Activated gamma-delta T cell treated with Interleukin-2 at 50 U/mL for 16 hours (primary cell): ENCODE measurements around the gene PCDHA7.
"Not testable (repeated sequence)": the region's sequence is repeated elsewhere in the genome, so short reads cannot be mapped to it uniquely, and the experiment has no call there.

Experiments
- DNase-seq: peaks from one replicate; pipeline ENCODE4 v3.0.0-alpha.2; 2020

The PCDHA7 gene

DNA sequence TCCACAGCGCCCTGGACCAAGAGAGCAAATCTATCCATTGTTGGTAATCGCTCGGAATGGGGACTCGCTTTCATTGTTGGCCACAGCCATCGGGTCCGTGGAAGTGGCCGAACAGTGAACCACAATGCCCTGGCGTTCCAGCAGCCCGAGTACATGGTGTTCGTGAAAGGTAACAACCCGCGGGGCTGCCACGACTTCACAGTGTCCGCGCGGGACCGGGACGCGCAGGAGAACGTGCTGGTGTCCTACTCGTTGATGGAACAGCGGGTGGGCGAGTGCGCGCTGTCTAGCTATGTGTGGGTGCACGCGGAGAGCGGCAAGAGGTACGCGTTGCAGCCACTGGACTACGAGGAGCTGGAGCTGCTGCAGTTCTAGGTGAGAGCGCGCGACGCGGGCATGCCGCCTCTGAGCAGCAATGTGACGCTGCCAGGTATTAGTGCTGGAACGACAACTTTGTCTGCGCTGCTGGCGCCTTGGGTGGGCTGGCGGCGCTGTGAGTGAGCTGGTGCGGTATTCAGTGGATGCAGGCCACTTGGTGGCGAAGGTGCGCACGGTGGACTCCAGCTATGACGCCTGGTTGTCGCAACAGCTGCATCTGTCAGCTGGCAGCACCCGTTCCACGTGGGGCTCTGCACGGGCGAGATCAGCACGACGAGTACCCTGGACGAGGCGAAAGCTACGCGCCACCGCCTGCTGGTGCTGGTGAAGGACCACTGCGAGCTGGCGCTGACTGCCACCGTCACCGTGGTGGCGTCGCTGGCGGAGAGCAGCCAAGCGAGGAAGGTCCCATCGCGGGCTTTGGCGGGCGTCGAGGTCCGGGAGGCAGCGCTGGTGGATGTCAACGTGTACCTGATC lies 28.6 kb downstream of the PCDHA7 start:
- DNase-seq = no peak

DNA sequence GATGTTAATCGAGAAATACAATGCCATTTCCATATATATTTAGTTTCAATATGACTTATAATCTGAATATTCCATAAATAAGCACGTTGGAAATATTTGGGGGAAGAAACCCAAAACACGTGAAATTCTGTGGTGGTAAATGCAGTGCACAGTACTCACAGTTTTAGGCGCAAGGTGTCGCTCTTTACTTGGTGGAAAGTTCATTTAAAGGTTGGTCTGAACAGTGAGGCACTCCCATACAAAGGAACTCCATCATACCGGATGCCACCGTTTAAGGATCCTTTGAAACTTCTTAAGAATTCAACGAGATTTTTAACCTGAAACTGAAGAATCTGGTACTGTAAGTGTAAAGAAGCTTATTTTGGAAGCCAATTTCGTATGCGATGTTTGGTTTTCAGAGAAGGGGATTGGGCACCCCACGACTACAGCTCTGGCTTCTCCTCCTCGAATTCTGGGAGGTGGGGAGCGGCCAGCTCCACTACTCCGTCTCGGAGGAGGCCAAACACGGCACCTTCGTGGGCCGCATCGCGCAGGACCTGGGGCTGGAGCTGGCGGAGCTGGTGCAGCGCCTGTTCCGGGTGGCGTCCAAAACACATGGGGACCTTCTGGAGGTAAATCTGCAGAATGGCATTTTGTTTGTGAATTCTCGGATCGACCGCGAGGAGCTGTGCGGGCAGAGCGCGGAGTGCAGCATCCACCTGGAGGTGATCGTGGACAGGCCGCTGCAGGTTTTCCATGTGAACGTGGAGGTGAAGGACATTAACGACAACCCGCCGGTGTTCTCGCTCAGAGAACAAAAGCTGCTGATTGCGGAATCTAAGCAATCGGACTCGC lies 34.9 kb downstream of the PCDHA7 start, which contains the start of gene PCDHA11:
PCDHA11 (plus strand) TSS at position 237 of the 834 bp plus-strand sequence; CDS start at position 384, 147 bp downstream.
- DNase-seq = no peak

DNA sequence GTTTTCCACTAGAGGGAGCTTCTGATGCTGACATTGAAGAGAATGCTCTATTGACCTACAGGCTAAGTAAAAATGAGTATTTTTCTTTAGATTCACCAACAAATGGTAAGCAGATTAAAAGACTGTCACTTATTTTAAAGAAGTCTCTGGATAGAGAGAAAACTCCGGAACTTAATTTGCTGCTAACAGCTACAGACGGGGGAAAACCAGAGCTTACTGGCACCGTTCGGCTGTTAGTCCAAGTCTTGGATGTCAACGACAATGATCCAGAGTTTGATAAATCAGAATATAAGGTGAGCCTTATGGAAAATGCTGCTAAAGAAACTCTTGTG lies 35.5 kb downstream of the PCDHA7 start:
- DNase-seq = no peak

DNA sequence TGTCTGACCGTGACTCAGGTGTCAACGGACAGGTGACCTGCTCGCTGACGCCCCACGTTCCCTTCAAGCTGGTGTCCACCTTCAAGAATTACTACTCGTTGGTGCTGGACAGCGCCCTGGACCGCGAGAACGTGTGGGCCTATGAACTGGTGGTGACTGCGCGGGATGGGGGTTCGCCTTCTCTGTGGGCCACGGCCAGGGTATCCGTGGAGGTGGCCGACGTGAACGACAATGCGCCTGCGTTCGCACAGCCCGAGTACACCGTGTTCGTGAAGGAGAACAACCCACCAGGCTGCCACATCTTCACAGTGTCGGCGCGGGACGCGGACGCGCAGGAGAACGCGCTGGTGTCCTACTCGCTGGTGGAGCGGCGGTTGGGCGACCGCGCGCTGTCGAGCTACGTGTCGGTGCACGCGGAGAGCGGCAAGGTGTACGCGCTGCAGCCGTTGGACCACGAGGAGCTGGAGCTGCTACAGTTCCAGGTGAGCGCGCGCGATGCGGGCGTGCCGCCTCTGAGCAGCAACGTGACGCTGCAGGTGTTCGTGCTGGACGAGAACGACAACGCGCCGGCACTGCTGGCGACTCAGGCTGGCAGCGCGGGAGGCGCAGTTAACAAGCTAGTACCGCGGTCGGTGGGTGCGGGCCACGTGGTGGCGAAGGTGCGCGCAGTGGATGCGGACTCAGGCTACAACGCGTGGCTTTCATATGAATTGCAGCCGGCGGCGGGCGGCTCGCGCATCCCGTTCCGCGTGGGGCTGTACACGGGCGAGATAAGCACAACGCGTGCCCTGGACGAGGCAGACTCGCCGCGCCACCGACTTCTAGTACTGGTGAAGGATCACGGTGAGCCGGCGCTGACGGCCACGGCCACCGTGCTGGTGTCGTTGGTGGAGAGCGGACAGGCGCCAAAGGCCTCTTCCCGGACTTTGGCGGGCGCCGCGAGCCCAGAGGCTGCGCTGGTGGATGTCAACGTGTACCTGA lies 36.4 kb downstream of the PCDHA7 start:
- DNase-seq = no peak

DNA sequence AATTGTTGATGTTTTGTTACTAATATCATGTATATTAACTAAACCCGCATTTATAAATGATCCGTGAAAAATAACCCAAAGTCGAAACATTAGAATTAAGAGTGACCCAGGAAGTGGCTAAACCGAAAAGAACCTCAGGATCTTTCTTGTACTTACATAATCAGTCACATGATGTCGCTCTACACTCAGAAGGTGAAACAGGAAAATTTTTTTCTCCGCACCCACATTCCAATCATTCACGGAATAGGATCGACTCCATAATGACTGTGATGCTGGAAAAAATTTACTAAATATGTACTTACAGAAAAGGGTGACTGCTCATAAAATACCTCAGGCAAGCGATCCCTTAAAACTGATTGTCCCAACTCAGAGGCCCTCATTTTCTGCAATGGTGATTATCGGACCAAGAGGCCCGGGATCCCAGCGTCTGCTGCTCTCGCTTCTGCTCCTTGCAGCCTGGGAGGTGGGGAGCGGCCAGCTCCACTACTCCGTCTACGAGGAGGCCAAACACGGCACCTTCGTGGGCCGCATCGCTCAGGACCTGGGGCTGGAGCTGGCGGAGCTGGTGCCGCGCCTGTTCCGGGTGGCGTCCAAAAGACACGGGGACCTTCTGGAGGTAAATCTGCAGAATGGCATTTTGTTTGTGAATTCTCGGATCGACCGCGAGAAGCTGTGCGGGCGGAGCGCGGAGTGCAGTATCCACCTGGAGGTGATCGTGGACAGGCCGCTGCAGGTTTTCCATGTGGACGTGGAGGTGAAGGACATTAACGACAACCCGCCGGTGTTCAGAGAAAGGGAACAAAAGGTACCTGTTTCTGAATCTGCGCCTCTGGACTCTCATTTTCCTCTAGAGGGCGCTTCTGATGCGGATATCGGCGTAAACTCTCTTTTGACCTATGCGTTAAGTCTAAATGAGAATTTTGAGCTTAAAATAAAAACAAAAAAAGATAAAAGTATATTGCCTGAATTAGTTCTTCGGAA lies 41.3 kb downstream of the PCDHA7 start, which contains the start of gene PCDHA12:
PCDHA12 (plus strand) TSS at position 224 of the 981 bp plus-strand sequence; CDS start at position 389, 165 bp downstream.
- no peak for DNase-seq

DNA sequence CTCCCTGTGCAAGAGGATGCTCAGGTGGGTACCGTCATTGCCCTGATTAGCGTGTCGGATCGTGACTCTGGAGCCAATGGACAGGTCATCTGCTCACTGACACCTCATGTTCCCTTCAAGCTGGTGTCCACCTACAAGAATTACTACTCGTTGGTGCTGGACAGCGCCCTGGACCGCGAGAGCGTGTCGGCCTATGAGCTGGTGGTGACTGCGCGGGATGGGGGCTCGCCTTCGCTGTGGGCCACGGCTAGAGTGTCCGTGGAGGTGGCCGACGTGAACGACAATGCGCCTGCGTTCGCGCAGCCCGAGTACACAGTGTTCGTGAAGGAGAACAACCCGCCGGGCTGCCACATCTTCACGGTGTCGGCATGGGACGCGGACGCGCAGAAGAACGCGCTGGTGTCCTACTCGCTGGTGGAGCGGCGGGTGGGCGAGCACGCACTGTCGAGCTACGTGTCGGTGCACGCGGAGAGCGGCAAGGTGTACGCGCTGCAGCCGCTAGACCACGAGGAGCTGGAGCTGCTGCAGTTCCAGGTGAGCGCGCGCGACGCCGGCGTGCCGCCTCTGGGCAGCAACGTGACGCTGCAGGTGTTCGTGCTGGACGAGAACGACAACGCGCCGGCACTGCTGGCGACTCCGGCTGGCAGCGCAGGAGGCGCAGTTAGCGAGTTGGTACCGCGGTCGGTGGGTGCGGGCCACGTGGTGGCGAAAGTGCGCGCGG lies 42.6 kb downstream of the PCDHA7 start:
- not testable (repeated sequence) for DNase-seq

DNA sequence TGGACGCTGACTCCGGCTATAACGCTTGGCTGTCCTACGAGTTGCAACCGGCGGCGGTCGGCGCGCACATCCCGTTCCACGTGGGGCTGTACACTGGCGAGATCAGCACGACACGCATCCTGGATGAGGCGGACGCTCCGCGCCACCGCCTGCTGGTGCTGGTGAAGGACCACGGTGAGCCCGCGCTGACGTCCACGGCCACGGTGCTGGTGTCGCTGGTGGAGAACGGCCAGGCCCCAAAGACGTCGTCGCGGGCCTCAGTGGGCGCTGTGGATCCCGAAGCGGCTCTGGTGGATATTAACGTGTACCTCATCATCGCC lies 43.2 kb downstream of the PCDHA7 start:
- DNase-seq = no peak

DNA sequence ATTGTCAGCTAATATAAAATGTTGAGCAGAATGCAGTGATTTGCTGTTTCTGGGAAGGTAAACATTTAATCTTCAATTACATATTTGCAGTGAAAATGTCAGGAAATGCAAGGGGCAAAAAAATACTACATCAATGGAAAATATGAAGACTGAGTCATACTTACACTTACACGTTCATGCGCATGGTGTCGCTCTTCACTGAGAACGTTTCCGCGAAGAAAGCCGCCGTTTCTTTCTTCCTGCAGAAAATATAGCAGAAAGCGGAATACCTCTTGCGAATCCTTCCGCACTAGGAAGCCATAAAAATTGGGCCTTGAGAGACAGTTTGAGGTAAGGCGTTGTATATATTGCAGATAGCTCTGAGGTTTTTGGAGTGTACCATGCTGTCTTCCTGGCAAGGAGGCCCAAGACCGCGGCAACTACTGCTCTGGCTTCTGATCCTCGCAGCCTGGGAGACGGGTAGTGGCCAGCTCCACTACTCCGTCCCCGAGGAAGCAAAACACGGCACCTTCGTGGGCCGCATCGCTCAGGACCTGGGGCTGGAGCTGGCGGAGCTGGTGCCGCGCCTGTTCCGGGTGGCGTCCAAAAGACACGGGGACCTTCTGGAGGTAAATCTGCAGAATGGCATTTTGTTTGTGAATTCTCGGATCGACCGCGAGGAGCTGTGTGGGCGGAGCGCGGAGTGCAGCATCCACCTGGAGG lies 48.0 kb downstream of the PCDHA7 start, which contains the start of gene PCDHA13:
PCDHA13 (plus strand) TSS at position 236 of the 702 bp plus-strand sequence; CDS start at position 381, 145 bp downstream.
- DNase-seq = no peak

DNA sequence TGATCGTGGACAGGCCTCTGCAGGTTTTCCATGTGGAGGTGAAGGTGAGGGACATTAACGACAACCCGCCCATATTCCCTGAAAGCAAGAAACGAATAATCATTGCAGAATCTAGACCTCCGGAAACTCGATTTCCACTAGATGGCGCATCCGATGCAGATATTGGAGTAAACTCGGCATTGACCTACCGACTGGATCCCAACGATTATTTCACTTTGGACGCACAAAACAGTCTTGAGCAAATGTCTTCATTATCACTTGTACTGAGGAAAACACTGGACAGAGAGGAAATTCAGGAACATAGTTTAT lies 48.5 kb downstream of the PCDHA7 start:
- no peak for DNase-seq

DNA sequence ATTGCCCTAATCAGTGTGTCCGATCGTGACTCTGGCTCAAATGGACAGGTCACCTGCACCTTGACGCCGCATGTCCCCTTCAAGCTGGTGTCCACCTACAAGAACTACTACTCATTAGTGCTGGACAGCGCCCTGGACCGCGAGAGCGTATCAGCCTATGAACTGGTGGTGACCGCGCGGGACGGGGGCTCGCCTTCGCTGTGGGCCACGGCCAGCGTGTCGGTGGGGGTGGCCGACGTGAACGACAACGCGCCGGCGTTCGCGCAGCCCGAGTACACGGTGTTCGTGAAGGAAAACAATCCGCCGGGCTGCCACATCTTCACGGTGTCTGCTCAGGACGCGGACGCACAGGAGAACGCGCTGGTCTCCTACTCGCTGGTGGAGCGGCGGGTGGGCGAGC lies 49.3 kb downstream of the PCDHA7 start:
- no peak for DNase-seq

DNA sequence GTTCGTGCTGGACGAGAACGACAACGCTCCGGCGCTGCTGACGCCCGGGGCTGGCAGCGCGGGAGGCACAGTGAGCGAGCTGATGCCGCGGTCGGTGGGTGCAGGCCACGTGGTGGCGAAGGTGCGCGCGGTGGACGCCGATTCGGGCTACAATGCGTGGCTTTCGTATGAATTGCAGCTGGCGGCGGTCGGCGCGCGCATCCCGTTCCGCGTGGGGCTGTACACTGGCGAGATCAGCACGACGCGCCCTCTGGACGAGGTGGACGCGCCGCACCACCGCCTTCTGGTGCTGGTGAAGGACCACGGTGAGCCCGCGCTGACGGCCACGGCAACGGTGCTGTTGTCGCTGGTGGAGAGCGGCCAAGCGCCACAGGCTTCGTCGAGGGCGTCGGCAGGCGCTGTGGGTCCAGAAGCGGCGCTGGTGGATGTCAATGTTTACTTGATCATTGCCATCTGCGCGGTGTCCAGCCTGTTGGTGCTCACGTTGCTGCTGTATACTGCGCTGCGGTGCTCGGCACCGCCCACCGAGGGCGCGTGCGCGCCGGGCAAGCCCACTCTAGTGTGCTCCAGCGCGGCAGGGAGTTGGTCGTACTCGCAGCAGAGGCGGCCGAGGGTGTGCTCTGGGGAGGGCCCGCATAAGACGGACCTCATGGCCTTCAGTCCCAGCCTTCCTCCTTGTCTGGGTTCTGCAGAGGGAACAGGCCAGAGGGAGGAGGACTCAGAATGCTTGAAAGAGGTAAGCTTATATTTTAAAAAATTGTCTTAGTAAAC lies 50.0 kb downstream of the PCDHA7 start:
- DNase-seq = no peak
